ENCODE measurements around the gene PTK7.

DNA sequence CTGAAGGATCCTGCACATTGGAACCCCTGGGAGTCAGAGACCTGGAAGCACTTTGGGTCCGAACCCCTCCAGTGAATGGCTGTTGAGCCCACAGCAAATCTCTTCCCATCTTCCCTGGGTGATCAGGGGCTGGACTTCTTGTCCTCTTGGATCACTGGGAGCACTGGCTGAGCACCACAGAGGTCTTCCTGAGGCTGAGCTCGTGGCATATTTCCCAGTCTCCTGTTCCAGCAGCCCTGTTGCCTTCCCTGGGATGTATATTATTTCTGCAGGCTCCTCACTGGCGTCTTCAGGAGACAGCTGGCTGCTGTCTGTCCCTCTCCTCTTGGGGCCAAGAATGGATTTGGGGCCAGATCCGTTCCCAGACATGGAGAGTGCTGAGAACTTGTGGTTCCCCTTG is 43.4 kb downstream of the PTK7 start:
- TF ChIP-seq, protein P1, sequence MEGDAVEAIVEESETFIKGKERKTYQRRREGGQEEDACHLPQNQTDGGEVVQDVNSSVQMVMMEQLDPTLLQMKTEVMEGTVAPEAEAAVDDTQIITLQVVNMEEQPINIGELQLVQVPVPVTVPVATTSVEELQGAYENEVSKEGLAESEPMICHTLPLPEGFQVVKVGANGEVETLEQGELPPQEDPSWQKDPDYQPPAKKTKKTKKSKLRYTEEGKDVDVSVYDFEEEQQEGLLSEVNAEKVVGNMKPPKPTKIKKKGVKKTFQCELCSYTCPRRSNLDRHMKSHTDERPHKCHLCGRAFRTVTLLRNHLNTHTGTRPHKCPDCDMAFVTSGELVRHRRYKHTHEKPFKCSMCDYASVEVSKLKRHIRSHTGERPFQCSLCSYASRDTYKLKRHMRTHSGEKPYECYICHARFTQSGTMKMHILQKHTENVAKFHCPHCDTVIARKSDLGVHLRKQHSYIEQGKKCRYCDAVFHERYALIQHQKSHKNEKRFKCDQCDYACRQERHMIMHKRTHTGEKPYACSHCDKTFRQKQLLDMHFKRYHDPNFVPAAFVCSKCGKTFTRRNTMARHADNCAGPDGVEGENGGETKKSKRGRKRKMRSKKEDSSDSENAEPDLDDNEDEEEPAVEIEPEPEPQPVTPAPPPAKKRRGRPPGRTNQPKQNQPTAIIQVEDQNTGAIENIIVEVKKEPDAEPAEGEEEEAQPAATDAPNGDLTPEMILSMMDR (conservative IDR thresholded peaks at IDR 0.05; ENCODE audit: low read length): no peak
- TF ChIP-seq EZH2phosphoT487 (IDR thresholded peaks at IDR 0.05; ENCODE audit: borderline replicate concordance): no peak
